Astrocyte (in vitro differentiated cells and primary cell): Measurements from ENCODE around the gene DOCK10. TPM values are rescaled to one million over a fixed set of nuclear protein-coding genes. Genes with fewer than 3 reads are reported as not detected.

Source experiments
- DNase-seq: peaks from one replicate; pipeline ENCODE4 v3.0.0-alpha.2; 2010; ENCODE audit warnings: low read depth
- FAIRE-seq: peaks from 2 replicates; lab custom pipeline; 2011; peaks lifted over from hg19 to GRCh38; lab: Jason Lieb, UNC
- H2AFZ ChIP-seq: 2 replicates; pipeline ENCODE4 v1.6.0; 2012; ENCODE audit warnings: low read depth, low read length, inconsistent platforms
- H3K27ac ChIP-seq: 2 replicates; pipeline ENCODE4 v1.5.1; 2011; ENCODE audit warnings: low read depth, low read length, inconsistent platforms
- H3K27me3 ChIP-seq: 2 replicates; pipeline ENCODE4 v1.6.0; 2011; ENCODE audit warnings: low read length, inconsistent platforms; ENCODE audit not compliant: insufficient read depth
- H3K36me3 ChIP-seq: 2 replicates; pipeline ENCODE4 v1.5.1; 2011; ENCODE audit warnings: low read length, inconsistent platforms; ENCODE audit not compliant: insufficient read depth
- H3K4me1 ChIP-seq: 2 replicates; pipeline ENCODE4 v1.5.1; 2011; ENCODE audit warnings: low read length, inconsistent platforms; ENCODE audit not compliant: insufficient read depth
- H3K4me2 ChIP-seq: 2 replicates; pipeline ENCODE4 v1.6.0; 2012; ENCODE audit warnings: low read length, inconsistent platforms
- H3K4me3 ChIP-seq: 2 replicates; pipeline ENCODE4 v1.5.1; 2011; ENCODE audit warnings: low read depth, mild to moderate bottlenecking, low read length, inconsistent platforms; ENCODE audit not compliant: insufficient read depth
- H3K79me2 ChIP-seq: 2 replicates; pipeline ENCODE4 v1.6.0; 2012; ENCODE audit warnings: mild to moderate bottlenecking, low read length, inconsistent platforms; ENCODE audit not compliant: insufficient read depth
- H3K9ac ChIP-seq: 2 replicates; pipeline ENCODE4 v1.6.0; 2012; ENCODE audit warnings: mild to moderate bottlenecking, low read length, inconsistent platforms
- H3K9me3 ChIP-seq: 2 replicates; pipeline ENCODE4 v1.5.1; 2012; ENCODE audit warnings: low read depth, mild to moderate bottlenecking, low read length, inconsistent platforms; ENCODE audit not compliant: insufficient read depth
- H4K20me1 ChIP-seq: 2 replicates; pipeline ENCODE4 v1.6.0; 2012; ENCODE audit warnings: low read length, inconsistent platforms; ENCODE audit not compliant: insufficient read depth
- H3K27ac Mint-ChIP-seq: one replicate; pipeline ENCODE4 v1.8.0; 2021; ENCODE audit warnings: mild to moderate bottlenecking, mixed read lengths; ENCODE audit not compliant: unreplicated experiment
- H3K27me3 Mint-ChIP-seq: one replicate; pipeline ENCODE4 v1.8.0; 2021; ENCODE audit warnings: low read depth, mixed read lengths; ENCODE audit not compliant: unreplicated experiment
- H3K36me3 Mint-ChIP-seq: one replicate; pipeline ENCODE4 v1.8.0; 2021; ENCODE audit warnings: low read depth, mixed read lengths; ENCODE audit not compliant: unreplicated experiment
- H3K4me1 Mint-ChIP-seq: one replicate; pipeline ENCODE4 v1.8.0; 2021; ENCODE audit warnings: low read depth, mixed read lengths; ENCODE audit not compliant: unreplicated experiment
- H3K4me3 Mint-ChIP-seq: one replicate; pipeline ENCODE4 v1.8.0; 2021; ENCODE audit warnings: mild to moderate bottlenecking, moderate library complexity, mixed read lengths; ENCODE audit not compliant: unreplicated experiment
- H3K9me3 Mint-ChIP-seq: one replicate; pipeline ENCODE4 v1.8.0; 2021; ENCODE audit warnings: mild to moderate bottlenecking, mixed read lengths; ENCODE audit not compliant: unreplicated experiment
- CTCF ChIP-seq: IDR thresholded peaks from 2 replicates; pipeline ENCODE4 v1.5.1; 2011; ENCODE audit warnings: low read depth, mild to moderate bottlenecking, inconsistent platforms, low read length, moderate library complexity; ENCODE audit not compliant: insufficient read depth
- EZH2 ChIP-seq: IDR thresholded peaks from 2 replicates; pipeline ENCODE4 v1.6.1; 2012; ENCODE audit warnings: mild to moderate bottlenecking, low read length, inconsistent platforms; ENCODE audit not compliant: insufficient read depth
- total RNA-seq: library from RNA; stranded (reverse); gene quantifications from 2 replicates; pipeline ENCODE4 v1.2.1, GENCODE V29; 2021

The DOCK10 gene
- total RNA-seq, 1 donor from 2014 or later = 7.7 TPM

GRCh38 chr2:225042800-225043167 is 516 bp upstream of the DOCK10 start:
- peak overlapping the region; percentile 48 for H2AFZ ChIP-seq
- no peak for FAIRE-seq
- H3K4me1 Mint-ChIP-seq = peaks cover 9% of the 10 kb centered on the region
- no peak overlapping the region for H3K27ac Mint-ChIP-seq
- H3K79me2 ChIP-seq = peaks cover 43% of the 10 kb centered on the region
- peaks cover 62% of the 10 kb centered on the region for H3K27me3 Mint-ChIP-seq
- peak overlapping the region; percentile 86 for H3K4me3 Mint-ChIP-seq
- peaks cover 26% of the 10 kb centered on the region for H4K20me1 ChIP-seq
- peak overlapping the region; percentile 80 for H3K9ac ChIP-seq
- no peak overlapping the region for H3K27ac ChIP-seq
- peaks cover 9% of the 10 kb centered on the region for H3K4me1 ChIP-seq
- H3K36me3 Mint-ChIP-seq = no peaks in the 10 kb centered on the region
- no peak for TF ChIP-seq CTCF
- TF ChIP-seq EZH2 = no peak
- H3K9me3 ChIP-seq = no peaks in the 10 kb centered on the region
- H3K36me3 ChIP-seq = no peaks in the 10 kb centered on the region
- H3K4me2 ChIP-seq = peak overlapping the region; percentile 90
- H3K4me3 ChIP-seq = peak overlapping the region; percentile 58
- no peaks in the 10 kb centered on the region for H3K9me3 Mint-ChIP-seq
- H3K27me3 ChIP-seq = no peaks in the 10 kb centered on the region
- no peak for DNase-seq

GRCh38 chr2:225041207-225041850 is 939 bp downstream of the DOCK10 start:
- H3K27me3 Mint-ChIP-seq = peaks cover 59% of the 10 kb centered on the region
- DNase-seq = peak; percentile 48
- Histone ChIP-seq H3K9ac (peak overlapping the region; percentile 80), H2AFZ (peak overlapping the region; percentile 70), H4K20me1 (peaks cover 37% of the 10 kb centered on the region), H3K79me2 (peaks cover 56% of the 10 kb centered on the region), H3K36me3 (no peaks in the 10 kb centered on the region), H3K9me3 (no peaks in the 10 kb centered on the region), H3K4me1 (peaks cover 9% of the 10 kb centered on the region), H3K4me3 (peak overlapping the region; percentile 73), H3K27ac (peak overlapping the region; percentile 47), H3K4me2 (peak overlapping the region; percentile 90), H3K27me3 (no peaks in the 10 kb centered on the region)
- H3K9me3 Mint-ChIP-seq = no peaks in the 10 kb centered on the region
- TF ChIP-seq EZH2 = no peak
- no peak for TF ChIP-seq CTCF
- H3K36me3 Mint-ChIP-seq = no peaks in the 10 kb centered on the region
- H3K4me3 Mint-ChIP-seq = peak overlapping the region; percentile 82
- FAIRE-seq = peak; percentile 74
- H3K27ac Mint-ChIP-seq = no peak overlapping the region
- H3K4me1 Mint-ChIP-seq = peaks cover 10% of the 10 kb centered on the region

- FAIRE-seq = peak; percentile 26
- H3K9me3 Mint-ChIP-seq = no peaks in the 10 kb centered on the region
- Histone ChIP-seq H3K4me3 (peak overlapping the region; percentile 73), H3K27ac (peak overlapping the region; percentile 47), H3K36me3 (no peaks in the 10 kb centered on the region), H3K4me1 (peaks cover 9% of the 10 kb centered on the region), H3K27me3 (no peaks in the 10 kb centered on the region), H2AFZ (peak overlapping the region; percentile 70), H3K9me3 (no peaks in the 10 kb centered on the region), H3K79me2 (peaks cover 61% of the 10 kb centered on the region), H3K9ac (peak overlapping the region; percentile 80), H3K4me2 (peak overlapping the region; percentile 90), H4K20me1 (peaks cover 39% of the 10 kb centered on the region)
- H3K4me3 Mint-ChIP-seq = peak overlapping the region; percentile 82
- TF ChIP-seq EZH2 = no peak
- peaks cover 55% of the 10 kb centered on the region for H3K27me3 Mint-ChIP-seq
- no peak overlapping the region for H3K27ac Mint-ChIP-seq
- H3K36me3 Mint-ChIP-seq = no peaks in the 10 kb centered on the region
- peaks cover 10% of the 10 kb centered on the region for H3K4me1 Mint-ChIP-seq
- DNase-seq = no peak
Measured at GRCh38 chr2:225040856-225041206, 1.4 kb downstream of the DOCK10 start.
